Measurements from ENCODE around the gene KIF19. TPM values are rescaled to one million over a fixed set of nuclear protein-coding genes. Genes with fewer than 3 reads are reported as not detected.
"Not testable (repeated sequence)": the region's sequence is repeated elsewhere in the genome, so short reads cannot be mapped to it uniquely, and the experiment has no call there.

The KIF19 gene
- total and polyA plus RNA-seq, 4 donors = 4.2 to 12.7 (median 6.7) TPM

DNA sequence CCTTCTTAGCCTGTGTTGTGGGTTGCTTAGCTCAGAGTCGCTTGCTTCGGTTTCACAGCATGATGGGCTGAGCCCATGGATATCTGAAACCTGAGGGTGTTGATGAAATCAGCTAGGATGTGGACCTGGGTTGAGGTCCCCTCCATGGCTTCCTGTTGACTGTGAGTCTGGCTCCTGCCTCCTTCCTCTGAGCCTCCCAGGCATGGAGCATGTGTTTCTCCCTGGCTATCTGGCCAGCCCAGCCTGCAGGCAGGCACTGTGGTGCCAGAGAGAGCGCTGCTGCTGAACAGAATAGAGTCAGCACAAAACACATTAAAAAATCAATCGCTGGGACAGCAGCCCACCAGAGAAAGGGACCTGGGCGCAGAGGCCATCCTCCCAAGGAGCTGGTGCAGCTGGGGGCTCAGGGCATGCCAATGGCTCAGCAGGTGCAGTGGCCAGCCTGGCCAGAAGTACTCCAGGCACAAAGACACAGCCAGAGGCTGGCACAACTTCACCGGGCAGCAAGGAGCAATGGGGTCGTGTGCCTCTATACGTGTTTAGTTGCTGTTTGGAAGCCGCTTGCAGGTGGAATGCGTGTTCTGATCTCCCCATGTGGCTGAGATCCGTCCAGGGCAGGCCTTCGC lies 77.6 kb downstream of the KIF19 start:
- H3K27me3 ChIP-seq (ENCODE audit: control insufficient read depth in 3 of 3, insufficient read depth in 3 of 3, low read length in 2 of 3) = no peaks in the 10 kb centered on the region
- 69 to 81% methylated on average over 12 of the region's 12 CpGs for WGBS, 2 donors
- TF ChIP-seq, protein P1, sequence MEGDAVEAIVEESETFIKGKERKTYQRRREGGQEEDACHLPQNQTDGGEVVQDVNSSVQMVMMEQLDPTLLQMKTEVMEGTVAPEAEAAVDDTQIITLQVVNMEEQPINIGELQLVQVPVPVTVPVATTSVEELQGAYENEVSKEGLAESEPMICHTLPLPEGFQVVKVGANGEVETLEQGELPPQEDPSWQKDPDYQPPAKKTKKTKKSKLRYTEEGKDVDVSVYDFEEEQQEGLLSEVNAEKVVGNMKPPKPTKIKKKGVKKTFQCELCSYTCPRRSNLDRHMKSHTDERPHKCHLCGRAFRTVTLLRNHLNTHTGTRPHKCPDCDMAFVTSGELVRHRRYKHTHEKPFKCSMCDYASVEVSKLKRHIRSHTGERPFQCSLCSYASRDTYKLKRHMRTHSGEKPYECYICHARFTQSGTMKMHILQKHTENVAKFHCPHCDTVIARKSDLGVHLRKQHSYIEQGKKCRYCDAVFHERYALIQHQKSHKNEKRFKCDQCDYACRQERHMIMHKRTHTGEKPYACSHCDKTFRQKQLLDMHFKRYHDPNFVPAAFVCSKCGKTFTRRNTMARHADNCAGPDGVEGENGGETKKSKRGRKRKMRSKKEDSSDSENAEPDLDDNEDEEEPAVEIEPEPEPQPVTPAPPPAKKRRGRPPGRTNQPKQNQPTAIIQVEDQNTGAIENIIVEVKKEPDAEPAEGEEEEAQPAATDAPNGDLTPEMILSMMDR (IDR thresholded peaks at IDR 0.05; ENCODE audit: control extremely low read depth, extremely low read depth) = no peak
- no peak overlapping the region for H3K9ac ChIP-seq (ENCODE audit: insufficient read depth in 1 of 2, low read length in 2 of 2)
- no peak overlapping the region for H3K27ac ChIP-seq (ENCODE audit: low read depth in 1 of 2, low read length in 1 of 2)
- peaks cover 0 to 3% (median 0%) of the 10 kb centered on the region in 5 donors for H3K4me1 ChIP-seq (ENCODE audit: control insufficient read depth in 5 of 5, insufficient read depth in 5 of 5, low read length in 5 of 5)
- no peak for ATAC-seq (ENCODE audit: insufficient read depth, low FRiP score)
- no peak for DNase-seq
- H3K4me3 ChIP-seq = no peak overlapping the region
- H3K36me3 ChIP-seq (ENCODE audit: control insufficient read depth in 4 of 4, insufficient read depth in 4 of 4, low read length in 4 of 4) = no peaks in the 10 kb centered on the region
- H3K9me3 ChIP-seq (ENCODE audit: control insufficient read depth in 4 of 4, insufficient read depth in 3 of 4, low read length in 3 of 4) = no peaks in the 10 kb centered on the region

DNA sequence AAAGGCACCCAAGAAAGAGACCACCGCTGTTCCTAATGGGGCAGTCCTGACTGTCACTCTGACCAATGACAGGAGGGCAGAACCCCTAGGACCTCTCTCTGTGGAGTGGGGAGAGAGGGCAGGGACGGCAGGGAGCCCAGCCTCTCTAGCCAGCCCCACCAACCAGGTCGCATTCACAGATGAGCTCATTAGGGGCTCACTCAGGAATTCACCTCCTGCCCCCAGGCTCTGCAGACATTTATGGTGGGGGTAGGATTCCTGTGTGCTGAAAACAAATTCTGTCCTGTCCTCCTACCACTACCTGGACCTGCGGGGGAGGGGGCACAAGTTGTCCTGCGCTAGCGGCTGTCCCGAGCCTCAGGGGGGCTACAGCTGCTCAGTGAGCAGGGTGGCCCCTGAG lies 78.2 kb downstream of the KIF19 start:
- 56 to 72% methylated on average over 7 of the region's 7 CpGs for whole genome bisulfite sequencing, 2 donors
- no peaks in the 10 kb centered on the region for H3K9me3 ChIP-seq (ENCODE audit: control insufficient read depth in 4 of 4, insufficient read depth in 3 of 4, low read length in 3 of 4)
- H3K27me3 ChIP-seq (ENCODE audit: control insufficient read depth in 3 of 3, insufficient read depth in 3 of 3, low read length in 2 of 3) = no peaks in the 10 kb centered on the region
- DNase-seq = no peak
- ATAC-seq (ENCODE audit: insufficient read depth, low FRiP score) = no peak
- no peaks in the 10 kb centered on the region for H3K36me3 ChIP-seq (ENCODE audit: control insufficient read depth in 4 of 4, insufficient read depth in 4 of 4, low read length in 4 of 4)
- H3K9ac ChIP-seq (ENCODE audit: insufficient read depth in 1 of 2, low read length in 2 of 2) = no peak overlapping the region
- peaks cover 0 to 3% (median 0%) of the 10 kb centered on the region in 5 donors for H3K4me1 ChIP-seq (ENCODE audit: control insufficient read depth in 5 of 5, insufficient read depth in 5 of 5, low read length in 5 of 5)
- H3K27ac ChIP-seq (ENCODE audit: low read depth in 1 of 2, low read length in 1 of 2) = no peak overlapping the region
- H3K4me3 ChIP-seq = no peak overlapping the region
- TF ChIP-seq, protein P1 (IDR thresholded peaks at IDR 0.05; ENCODE audit: control extremely low read depth, extremely low read depth) = no peak

DNA sequence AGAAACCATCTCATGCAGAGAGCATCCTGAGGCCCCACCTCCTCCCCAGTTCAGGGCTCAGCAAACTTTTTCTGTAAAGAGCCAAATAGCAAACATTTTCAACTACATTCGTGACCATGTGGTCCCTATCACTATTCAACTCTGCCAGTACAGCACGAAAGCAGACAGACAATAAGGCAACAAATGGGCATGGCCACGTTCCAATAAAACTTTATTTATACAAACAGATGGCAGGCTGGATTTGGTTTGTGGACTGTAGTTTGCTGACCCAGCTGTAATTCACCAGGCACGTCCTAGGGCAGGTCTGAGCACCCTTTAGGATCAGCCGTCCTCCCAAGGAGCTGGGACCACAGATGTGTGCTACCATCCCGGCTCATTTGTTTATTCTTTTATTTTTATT lies 78.8 kb downstream of the KIF19 start:
- WGBS, 2 donors = 82 to 87% methylated on average over 6 of the region's 6 CpGs
- Histone ChIP-seq H3K9ac (ENCODE audit: insufficient read depth in 1 of 2, low read length in 2 of 2) (no peak overlapping the region), H3K4me1 (ENCODE audit: control insufficient read depth in 5 of 5, insufficient read depth in 5 of 5, low read length in 5 of 5) (peaks cover 0 to 3% (median 0%) of the 10 kb centered on the region in 5 donors), H3K27me3 (ENCODE audit: control insufficient read depth in 3 of 3, insufficient read depth in 3 of 3, low read length in 2 of 3) (no peaks in the 10 kb centered on the region), H3K27ac (ENCODE audit: low read depth in 1 of 2, low read length in 1 of 2) (no peak overlapping the region), H3K4me3 (no peak overlapping the region), H3K36me3 (ENCODE audit: control insufficient read depth in 4 of 4, insufficient read depth in 4 of 4, low read length in 4 of 4) (no peaks in the 10 kb centered on the region), H3K9me3 (ENCODE audit: control insufficient read depth in 4 of 4, insufficient read depth in 3 of 4, low read length in 3 of 4) (no peaks in the 10 kb centered on the region)
- TF ChIP-seq, protein P1 (IDR thresholded peaks at IDR 0.05; ENCODE audit: control extremely low read depth, extremely low read depth) = no peak
- ATAC-seq (ENCODE audit: insufficient read depth, low FRiP score) (no peak), DNase-seq (no peak)

DNA sequence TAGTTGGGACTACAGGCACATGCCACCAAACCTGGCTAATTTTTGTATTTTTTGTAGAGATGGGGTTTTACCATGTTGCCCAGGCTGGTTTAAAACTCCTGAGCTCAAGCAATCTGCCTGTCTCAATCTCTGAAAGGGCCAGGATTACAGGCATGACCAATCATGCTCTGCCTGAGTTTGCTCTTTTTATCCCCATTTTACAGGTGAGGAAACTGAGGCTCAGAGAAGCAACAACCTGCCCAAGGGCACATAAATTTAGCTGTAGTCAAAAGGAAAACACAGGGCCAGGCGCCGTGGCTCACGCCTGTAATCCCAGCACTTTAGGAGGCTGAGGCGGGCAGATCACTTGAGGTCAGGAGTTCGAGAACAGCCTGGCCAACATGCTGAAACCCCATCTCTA lies 79.3 kb downstream of the KIF19 start:
- not testable (repeated sequence) for H3K27me3 ChIP-seq (ENCODE audit: control insufficient read depth in 3 of 3, insufficient read depth in 3 of 3, low read length in 2 of 3); H3K36me3 ChIP-seq (ENCODE audit: control insufficient read depth in 4 of 4, insufficient read depth in 4 of 4, low read length in 4 of 4); H3K4me1 ChIP-seq (ENCODE audit: control insufficient read depth in 5 of 5, insufficient read depth in 5 of 5, low read length in 5 of 5); ATAC-seq (ENCODE audit: insufficient read depth, low FRiP score); H3K4me3 ChIP-seq; H3K9me3 ChIP-seq (ENCODE audit: control insufficient read depth in 4 of 4, insufficient read depth in 3 of 4, low read length in 3 of 4); H3K27ac ChIP-seq (ENCODE audit: low read depth in 1 of 2, low read length in 1 of 2); DNase-seq; H3K9ac ChIP-seq (ENCODE audit: insufficient read depth in 1 of 2, low read length in 2 of 2)
- WGBS, 2 donors = 96% methylated on average over 5 of the region's 5 CpGs

Other genes starting within 250 kb of the KIF19 start
- 1,000 to 10,000 TPM in 1 of 2 donors, 100 to 1,000 TPM in 1; 686 to 1,416 TPM for gene RPL38, start 122.5 kb upstream of the KIF19 start, total RNA-seq
- gene RPL38, start 122.5 kb upstream of the KIF19 start, polyA plus RNA-seq = 1,000 to 10,000 TPM in 1 of 2 donors, 100 to 1,000 TPM in 1; 765 to 2,752 TPM
- gene TTYH2, start 112.7 kb upstream of the KIF19 start, total RNA-seq = 10 to 100 TPM in 1 of 2 donors, 1 to 10 TPM in 1; 7.5 to 10.6 TPM
- 1 to 10 TPM; 2.3 to 3.3 TPM for gene TTYH2, start 112.7 kb upstream of the KIF19 start, polyA plus RNA-seq
- 10 to 100 TPM in 1 of 2 donors, 1 to 10 TPM in 1; 8.3 to 14.2 TPM for gene DNAI2, start 52.0 kb upstream of the KIF19 start, total RNA-seq
- gene DNAI2, start 52.0 kb upstream of the KIF19 start, polyA plus RNA-seq = 1 to 10 TPM; 4.1 to 5.1 TPM
- gene BTBD17, start 35.6 kb downstream of the KIF19 start, total RNA-seq = under 1 TPM in 1 of 2 donors, not detected in 1; 0.17 TPM
- gene BTBD17, start 35.6 kb downstream of the KIF19 start, polyA plus RNA-seq = not detected
- not detected for gene GPR142, start 41.3 kb downstream of the KIF19 start, total RNA-seq
- under 1 TPM in 1 of 2 donors, not detected in 1; 0.03 TPM for gene GPR142, start 41.3 kb downstream of the KIF19 start, polyA plus RNA-seq
- gene GPRC5C, start 105.9 kb downstream of the KIF19 start, total RNA-seq = 10 to 100 TPM; 77.5 to 81.4 TPM
- gene GPRC5C, start 105.9 kb downstream of the KIF19 start, polyA plus RNA-seq = 10 to 100 TPM; 41.9 to 54.6 TPM
- 10 to 100 TPM; 12.9 to 21.0 TPM for gene CD300A, start 140.4 kb downstream of the KIF19 start, total RNA-seq
- gene CD300A, start 140.4 kb downstream of the KIF19 start, polyA plus RNA-seq = 10 to 100 TPM in 1 of 2 donors, 1 to 10 TPM in 1; 8.0 to 66.3 TPM
- gene CD300LB, start 205.2 kb downstream of the KIF19 start, total RNA-seq = 1 to 10 TPM in 1 of 2 donors, under 1 TPM in 1; 0.82 to 1.2 TPM
- gene CD300LB, start 205.2 kb downstream of the KIF19 start, polyA plus RNA-seq = 1 to 10 TPM; 1.5 to 1.8 TPM
- gene CD300C, start 219.9 kb downstream of the KIF19 start, total RNA-seq = 10 to 100 TPM in 1 of 2 donors, 1 to 10 TPM in 1; 1.2 to 18.5 TPM
- 10 to 100 TPM in 1 of 2 donors, 1 to 10 TPM in 1; 1.9 to 24.0 TPM for gene CD300C, start 219.9 kb downstream of the KIF19 start, polyA plus RNA-seq
- 1 to 10 TPM; 1.1 to 3.4 TPM for gene CD300H, start 241.3 kb downstream of the KIF19 start, total RNA-seq
- 10 to 100 TPM in 1 of 2 donors, not detected in 1; 11.9 TPM for gene CD300H, start 241.3 kb downstream of the KIF19 start, polyA plus RNA-seq